HEK293 (cell line): Measurements from ENCODE around the gene FUBP3.

ENCODE experiments used
- CTCF ChIA-PET: fragments of 350-600 bp; formaldehyde crosslinking; extraction: SDS; loops from one replicate; lab custom pipeline; 2021; ENCODE audit warnings: antibody characterized with exemption; lab: Yijun Ruan, JAX
- POLR2A ChIA-PET: fragments of 300-600 bp; formaldehyde crosslinking; extraction: SDS; loops from one replicate; lab custom pipeline; 2020; ENCODE audit warnings: antibody characterized with exemption, inconsistent platforms; lab: Yijun Ruan, JAX
- H3K27ac ChIP-seq: fragments of 200-500 bp; sonication (Bioruptor generic); 2 replicates; pipeline ENCODE4 v1.5.1; 2014; ENCODE audit warnings: low read depth, low read length, control low read depth, inconsistent platforms; ENCODE audit errors: extremely low read depth
- H3K36me3 ChIP-seq, 2 experiments: fragments of 200-500 bp in 1 of 2; sonication (Bioruptor generic) in 1 of 2; 1 replicate in 1 of 2; 2 replicates in 1 of 2; pipeline ENCODE4 v1.5.1; 2014 to 2017; ENCODE audit warnings: inconsistent platforms in 2 of 2, low read length in 2 of 2; ENCODE audit not compliant: control insufficient read depth in 2 of 2, insufficient read depth in 1 of 2
- H3K4me1 ChIP-seq: fragments of 200-500 bp; sonication (Bioruptor generic); 2 replicates; pipeline ENCODE4 v1.5.1; 2014; ENCODE audit warnings: mild to moderate bottlenecking, low read length, inconsistent platforms; ENCODE audit not compliant: control insufficient read depth, insufficient read depth
- H3K4me3 ChIP-seq: 2 replicates; pipeline ENCODE4 v1.5.1; 2011; ENCODE audit warnings: low read depth, mild to moderate bottlenecking, control low read depth, low read length, moderate library complexity
- H3K9me3 ChIP-seq: fragments of 200-500 bp; sonication (Bioruptor generic); 2 replicates; pipeline ENCODE4 v1.5.1; 2014; ENCODE audit warnings: low read depth, low read length, inconsistent platforms; ENCODE audit not compliant: control insufficient read depth, insufficient read depth
- GLIS1 ChIP-seq: fragments of 450-650 bp; formaldehyde crosslinking; IDR thresholded peaks from 2 replicates; pipeline ENCODE4 v1.5.1; 2016; ENCODE audit warnings: missing biosample characterization, missing genetic modification characterization
- IKZF3 ChIP-seq: fragments of 450-650 bp; IDR thresholded peaks from 2 replicates; pipeline ENCODE4 v1.5.0; 2018; ENCODE audit warnings: missing biosample characterization, mild to moderate bottlenecking, missing genetic modification characterization, moderate library complexity
- KLF10 ChIP-seq: fragments of 450-650 bp; IDR thresholded peaks from 2 replicates; pipeline ENCODE4 v1.5.1; 2018; ENCODE audit warnings: missing biosample characterization, mild to moderate bottlenecking, missing genetic modification characterization
- KLF9 ChIP-seq: fragments of 450-650 bp; formaldehyde crosslinking; IDR thresholded peaks from 2 replicates; pipeline ENCODE4 v1.5.1; 2016; ENCODE audit warnings: missing biosample characterization, missing genetic modification characterization, low read depth
- TRIM28 ChIP-seq: IDR thresholded peaks from 2 replicates; pipeline ENCODE4 v1.6.1; 2011; ENCODE audit warnings: low read length, control low read depth, borderline replicate concordance
- WT1 ChIP-seq: fragments of 450-650 bp; formaldehyde crosslinking; IDR thresholded peaks from 2 replicates; pipeline ENCODE4 v1.5.1; 2016; ENCODE audit warnings: missing biosample characterization, missing genetic modification characterization
- ZBTB17 ChIP-seq: fragments of 450-650 bp; formaldehyde crosslinking; IDR thresholded peaks from 2 replicates; pipeline ENCODE4 v1.5.1; 2016; ENCODE audit warnings: missing biosample characterization, missing genetic modification characterization
- ZBTB20 ChIP-seq: fragments of 450-650 bp; formaldehyde crosslinking; IDR thresholded peaks from 2 replicates; pipeline ENCODE4 v1.5.1; 2016; ENCODE audit warnings: missing biosample characterization, missing genetic modification characterization
- ZNF140 ChIP-seq: fragments of 450-650 bp; formaldehyde crosslinking; IDR thresholded peaks from 2 replicates; pipeline ENCODE4 v1.5.1; 2016; ENCODE audit warnings: missing biosample characterization, missing genetic modification characterization
- ZNF324 ChIP-seq: fragments of 450-650 bp; formaldehyde crosslinking; IDR thresholded peaks from 2 replicates; pipeline ENCODE4 v1.5.1; 2016; ENCODE audit warnings: missing biosample characterization, missing genetic modification characterization
- ZNF350 ChIP-seq: fragments of 450-650 bp; formaldehyde crosslinking; IDR thresholded peaks from 2 replicates; pipeline ENCODE4 v1.5.0; 2017; ENCODE audit warnings: missing biosample characterization, mild to moderate bottlenecking, missing genetic modification characterization
- ZNF530 ChIP-seq: fragments of 450-650 bp; formaldehyde crosslinking; IDR thresholded peaks from 2 replicates; pipeline ENCODE4 v1.5.1; 2016; ENCODE audit warnings: low read depth, missing biosample characterization, missing genetic modification characterization
- ZNF544 ChIP-seq: fragments of 450-650 bp; formaldehyde crosslinking; IDR thresholded peaks from 2 replicates; pipeline ENCODE4 v1.5.0; 2017; ENCODE audit warnings: missing biosample characterization, missing genetic modification characterization
- TF ChIP-seq, protein P1 (sequence below): fragments of 450-650 bp; formaldehyde crosslinking; conservative IDR thresholded peaks from 2 replicates; pipeline ENCODE4 v1.5.1; 2016; ENCODE audit warnings: low read depth, missing biosample characterization, missing genetic modification characterization
- TF ChIP-seq, protein P2 (sequence below): fragments of 450-650 bp; formaldehyde crosslinking; IDR thresholded peaks from 2 replicates; pipeline ENCODE4 v1.5.1; 2017; ENCODE audit warnings: missing biosample characterization, mild to moderate bottlenecking, missing genetic modification characterization, moderate library complexity
- TF ChIP-seq, protein P3 (sequence below): fragments of 450-650 bp; formaldehyde crosslinking; IDR thresholded peaks from 2 replicates; pipeline ENCODE4 v1.5.1; 2016; ENCODE audit warnings: missing biosample characterization, missing genetic modification characterization
- TF ChIP-seq, protein P4 (sequence below): IDR thresholded peaks from 2 replicates; pipeline ENCODE4 v1.6.1; 2011; ENCODE audit warnings: mild to moderate bottlenecking, low read depth, low read length, borderline replicate concordance
- TF ChIP-seq, protein P5 (sequence below): fragments of 450-650 bp; formaldehyde crosslinking; IDR thresholded peaks from 2 replicates; pipeline ENCODE4 v1.5.1; 2016; ENCODE audit warnings: missing biosample characterization, missing genetic modification characterization
- TF ChIP-seq, protein P6 (sequence below): fragments of 450-650 bp; formaldehyde crosslinking; IDR thresholded peaks from 2 replicates; pipeline ENCODE4 v1.5.1; 2016; ENCODE audit warnings: missing biosample characterization, missing genetic modification characterization

Gene FUBP3, protein sequence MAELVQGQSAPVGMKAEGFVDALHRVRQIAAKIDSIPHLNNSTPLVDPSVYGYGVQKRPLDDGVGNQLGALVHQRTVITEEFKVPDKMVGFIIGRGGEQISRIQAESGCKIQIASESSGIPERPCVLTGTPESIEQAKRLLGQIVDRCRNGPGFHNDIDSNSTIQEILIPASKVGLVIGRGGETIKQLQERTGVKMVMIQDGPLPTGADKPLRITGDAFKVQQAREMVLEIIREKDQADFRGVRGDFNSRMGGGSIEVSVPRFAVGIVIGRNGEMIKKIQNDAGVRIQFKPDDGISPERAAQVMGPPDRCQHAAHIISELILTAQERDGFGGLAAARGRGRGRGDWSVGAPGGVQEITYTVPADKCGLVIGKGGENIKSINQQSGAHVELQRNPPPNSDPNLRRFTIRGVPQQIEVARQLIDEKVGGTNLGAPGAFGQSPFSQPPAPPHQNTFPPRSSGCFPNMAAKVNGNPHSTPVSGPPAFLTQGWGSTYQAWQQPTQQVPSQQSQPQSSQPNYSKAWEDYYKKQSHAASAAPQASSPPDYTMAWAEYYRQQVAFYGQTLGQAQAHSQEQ

DNA sequence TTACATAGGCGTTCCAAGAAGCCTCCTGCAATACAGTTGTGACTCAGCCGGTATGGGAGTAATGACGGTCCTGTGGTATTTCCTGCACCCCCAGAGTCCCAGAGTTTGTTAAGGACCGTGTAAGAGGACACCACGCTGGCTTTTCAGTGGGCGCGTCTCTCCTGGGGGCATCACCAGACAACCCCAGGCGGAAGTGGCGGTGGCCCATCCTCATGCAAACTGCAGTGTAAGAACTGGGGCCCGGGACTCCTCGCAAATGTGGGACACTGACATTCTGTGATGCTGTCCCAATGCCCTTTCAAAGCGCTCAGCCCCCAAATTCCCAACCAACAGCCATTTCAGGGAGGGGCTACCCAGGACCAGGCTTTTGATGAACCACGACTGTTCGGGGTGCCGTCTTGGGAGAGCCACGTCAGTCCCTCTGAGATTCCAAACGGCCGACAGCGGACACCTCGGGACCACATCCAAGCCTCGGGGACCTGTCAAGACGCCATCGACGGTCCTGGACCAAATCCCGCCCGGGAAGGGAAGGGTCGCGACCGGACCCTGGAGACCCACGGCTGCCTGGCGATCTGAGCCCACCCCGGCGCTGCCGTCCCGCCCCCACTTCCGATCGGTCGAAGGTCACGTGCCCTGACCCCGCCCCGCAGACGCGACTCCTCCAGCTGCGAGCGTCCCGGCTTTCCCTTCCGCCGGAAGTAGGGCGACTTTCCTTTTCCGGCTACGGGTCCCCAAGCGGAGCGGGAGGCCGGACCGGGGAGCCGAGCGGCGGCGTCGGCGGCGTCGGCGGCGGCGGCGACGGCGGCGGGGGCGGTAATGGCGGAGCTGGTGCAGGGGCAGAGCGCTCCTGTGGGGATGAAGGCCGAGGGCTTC, at the start of gene FUBP3:
Gene FUBP3 (plus strand): TSS at position 713 of the 873 bp plus-strand sequence. CDS start 104 bp downstream, at position 817.
- Histone ChIP-seq H3K27ac (peak within 1 kb of the TSS; percentile 53), H3K4me1 (no peaks in the 10 kb centered on the region), H3K36me3 (peaks cover 3 to 30% of the 10 kb centered on the region in 2 experiments; a peak in 2 of 3 replicates), H3K9me3 (no peaks in the 10 kb centered on the region), H3K4me3 (peak within 1 kb of the TSS; percentile 63)
- ChIA-PET CTCF (no interaction called here), POLR2A (interaction anchor here (0.6 to 2.0 kb wide), 11 partner anchors 13 to 549 kb away, joined by 3 to 12 read pairs (median 5); no protein-coding TSS in a partner anchor)
- TF ChIP-seq ZBTB17 = peak; percentile 51; the same call in 1 of the 2 replicates
- TF ChIP-seq KLF9 (tag by site-specific recombination) = peak; percentile 89
- TF ChIP-seq, protein P1, sequence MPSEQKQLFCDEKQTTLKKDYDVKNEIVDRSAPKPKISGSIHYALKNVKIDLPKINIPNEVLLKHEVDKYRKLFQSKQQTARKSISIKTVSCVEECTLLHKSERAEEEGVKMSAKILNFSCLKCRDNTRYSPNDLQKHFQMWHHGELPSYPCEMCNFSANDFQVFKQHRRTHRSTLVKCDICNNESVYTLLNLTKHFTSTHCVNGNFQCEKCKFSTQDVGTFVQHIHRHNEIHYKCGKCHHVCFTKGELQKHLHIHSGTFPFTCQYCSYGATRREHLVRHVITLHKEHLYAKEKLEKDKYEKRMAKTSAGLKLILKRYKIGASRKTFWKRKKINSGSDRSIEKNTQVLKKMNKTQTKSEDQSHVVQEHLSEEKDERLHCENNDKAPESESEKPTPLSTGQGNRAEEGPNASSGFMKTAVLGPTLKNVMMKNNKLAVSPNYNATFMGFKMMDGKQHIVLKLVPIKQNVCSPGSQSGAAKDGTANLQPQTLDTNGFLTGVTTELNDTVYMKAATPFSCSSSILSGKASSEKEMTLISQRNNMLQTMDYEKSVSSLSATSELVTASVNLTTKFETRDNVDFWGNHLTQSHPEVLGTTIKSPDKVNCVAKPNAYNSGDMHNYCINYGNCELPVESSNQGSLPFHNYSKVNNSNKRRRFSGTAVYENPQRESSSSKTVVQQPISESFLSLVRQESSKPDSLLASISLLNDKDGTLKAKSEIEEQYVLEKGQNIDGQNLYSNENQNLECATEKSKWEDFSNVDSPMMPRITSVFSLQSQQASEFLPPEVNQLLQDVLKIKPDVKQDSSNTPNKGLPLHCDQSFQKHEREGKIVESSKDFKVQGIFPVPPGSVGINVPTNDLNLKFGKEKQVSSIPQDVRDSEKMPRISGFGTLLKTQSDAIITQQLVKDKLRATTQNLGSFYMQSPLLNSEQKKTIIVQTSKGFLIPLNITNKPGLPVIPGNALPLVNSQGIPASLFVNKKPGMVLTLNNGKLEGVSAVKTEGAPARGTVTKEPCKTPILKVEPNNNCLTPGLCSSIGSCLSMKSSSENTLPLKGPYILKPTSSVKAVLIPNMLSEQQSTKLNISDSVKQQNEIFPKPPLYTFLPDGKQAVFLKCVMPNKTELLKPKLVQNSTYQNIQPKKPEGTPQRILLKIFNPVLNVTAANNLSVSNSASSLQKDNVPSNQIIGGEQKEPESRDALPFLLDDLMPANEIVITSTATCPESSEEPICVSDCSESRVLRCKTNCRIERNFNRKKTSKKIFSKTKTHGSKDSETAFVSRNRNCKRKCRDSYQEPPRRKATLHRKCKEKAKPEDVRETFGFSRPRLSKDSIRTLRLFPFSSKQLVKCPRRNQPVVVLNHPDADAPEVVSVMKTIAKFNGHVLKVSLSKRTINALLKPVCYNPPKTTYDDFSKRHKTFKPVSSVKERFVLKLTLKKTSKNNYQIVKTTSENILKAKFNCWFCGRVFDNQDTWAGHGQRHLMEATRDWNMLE (tag by site-specific recombination) = peak; percentile 84
- TF ChIP-seq ZNF350 (tag by site-specific recombination) = no peak
- no peak for TF ChIP-seq ZNF544 (tag by site-specific recombination)
- TF ChIP-seq, protein P2, sequence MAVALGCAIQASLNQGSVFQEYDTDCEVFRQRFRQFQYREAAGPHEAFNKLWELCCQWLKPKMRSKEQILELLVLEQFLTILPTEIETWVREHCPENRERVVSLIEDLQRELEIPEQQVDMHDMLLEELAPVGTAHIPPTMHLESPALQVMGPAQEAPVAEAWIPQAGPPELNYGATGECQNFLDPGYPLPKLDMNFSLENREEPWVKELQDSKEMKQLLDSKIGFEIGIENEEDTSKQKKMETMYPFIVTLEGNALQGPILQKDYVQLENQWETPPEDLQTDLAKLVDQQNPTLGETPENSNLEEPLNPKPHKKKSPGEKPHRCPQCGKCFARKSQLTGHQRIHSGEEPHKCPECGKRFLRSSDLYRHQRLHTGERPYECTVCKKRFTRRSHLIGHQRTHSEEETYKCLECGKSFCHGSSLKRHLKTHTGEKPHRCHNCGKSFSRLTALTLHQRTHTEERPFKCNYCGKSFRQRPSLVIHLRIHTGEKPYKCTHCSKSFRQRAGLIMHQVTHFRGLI (tag by site-specific recombination) = no peak
- peak; percentile 41; the same call in 1 of the 2 replicates for TF ChIP-seq IKZF3 (tag by site-specific recombination)
- no peak for TF ChIP-seq TRIM28
- TF ChIP-seq ZBTB20 = peak; percentile 87
- no peak for TF ChIP-seq ZNF140
- no peak; the same call in 1 of the 2 replicates for TF ChIP-seq WT1
- TF ChIP-seq KLF10 (tag by site-specific recombination) = peak; percentile 43; the same call in 1 of the 2 replicates
- no peak for TF ChIP-seq ZNF530 (tag by site-specific recombination)
- TF ChIP-seq, protein P3, sequence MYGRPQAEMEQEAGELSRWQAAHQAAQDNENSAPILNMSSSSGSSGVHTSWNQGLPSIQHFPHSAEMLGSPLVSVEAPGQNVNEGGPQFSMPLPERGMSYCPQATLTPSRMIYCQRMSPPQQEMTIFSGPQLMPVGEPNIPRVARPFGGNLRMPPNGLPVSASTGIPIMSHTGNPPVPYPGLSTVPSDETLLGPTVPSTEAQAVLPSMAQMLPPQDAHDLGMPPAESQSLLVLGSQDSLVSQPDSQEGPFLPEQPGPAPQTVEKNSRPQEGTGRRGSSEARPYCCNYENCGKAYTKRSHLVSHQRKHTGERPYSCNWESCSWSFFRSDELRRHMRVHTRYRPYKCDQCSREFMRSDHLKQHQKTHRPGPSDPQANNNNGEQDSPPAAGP = 0 out of 2 replicates have a peak, but pooled peaks have one; percentile 29
- TF ChIP-seq ZNF324 = no peak
- TF ChIP-seq, protein P4, sequence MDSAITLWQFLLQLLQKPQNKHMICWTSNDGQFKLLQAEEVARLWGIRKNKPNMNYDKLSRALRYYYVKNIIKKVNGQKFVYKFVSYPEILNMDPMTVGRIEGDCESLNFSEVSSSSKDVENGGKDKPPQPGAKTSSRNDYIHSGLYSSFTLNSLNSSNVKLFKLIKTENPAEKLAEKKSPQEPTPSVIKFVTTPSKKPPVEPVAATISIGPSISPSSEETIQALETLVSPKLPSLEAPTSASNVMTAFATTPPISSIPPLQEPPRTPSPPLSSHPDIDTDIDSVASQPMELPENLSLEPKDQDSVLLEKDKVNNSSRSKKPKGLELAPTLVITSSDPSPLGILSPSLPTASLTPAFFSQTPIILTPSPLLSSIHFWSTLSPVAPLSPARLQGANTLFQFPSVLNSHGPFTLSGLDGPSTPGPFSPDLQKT = peak; percentile 23; the same call in 1 of the 2 replicates
- TF ChIP-seq GLIS1 (tag by site-specific recombination) = peak; percentile 90
- TF ChIP-seq, protein P5, sequence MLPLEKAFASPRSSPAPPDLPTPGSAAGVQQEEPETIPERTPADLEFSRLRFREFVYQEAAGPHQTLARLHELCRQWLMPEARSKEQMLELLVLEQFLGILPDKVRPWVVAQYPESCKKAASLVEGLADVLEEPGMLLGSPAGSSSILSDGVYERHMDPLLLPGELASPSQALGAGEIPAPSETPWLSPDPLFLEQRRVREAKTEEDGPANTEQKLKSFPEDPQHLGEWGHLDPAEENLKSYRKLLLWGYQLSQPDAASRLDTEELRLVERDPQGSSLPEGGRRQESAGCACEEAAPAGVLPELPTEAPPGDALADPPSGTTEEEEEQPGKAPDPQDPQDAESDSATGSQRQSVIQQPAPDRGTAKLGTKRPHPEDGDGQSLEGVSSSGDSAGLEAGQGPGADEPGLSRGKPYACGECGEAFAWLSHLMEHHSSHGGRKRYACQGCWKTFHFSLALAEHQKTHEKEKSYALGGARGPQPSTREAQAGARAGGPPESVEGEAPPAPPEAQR = no peak
- TF ChIP-seq, protein P6, sequence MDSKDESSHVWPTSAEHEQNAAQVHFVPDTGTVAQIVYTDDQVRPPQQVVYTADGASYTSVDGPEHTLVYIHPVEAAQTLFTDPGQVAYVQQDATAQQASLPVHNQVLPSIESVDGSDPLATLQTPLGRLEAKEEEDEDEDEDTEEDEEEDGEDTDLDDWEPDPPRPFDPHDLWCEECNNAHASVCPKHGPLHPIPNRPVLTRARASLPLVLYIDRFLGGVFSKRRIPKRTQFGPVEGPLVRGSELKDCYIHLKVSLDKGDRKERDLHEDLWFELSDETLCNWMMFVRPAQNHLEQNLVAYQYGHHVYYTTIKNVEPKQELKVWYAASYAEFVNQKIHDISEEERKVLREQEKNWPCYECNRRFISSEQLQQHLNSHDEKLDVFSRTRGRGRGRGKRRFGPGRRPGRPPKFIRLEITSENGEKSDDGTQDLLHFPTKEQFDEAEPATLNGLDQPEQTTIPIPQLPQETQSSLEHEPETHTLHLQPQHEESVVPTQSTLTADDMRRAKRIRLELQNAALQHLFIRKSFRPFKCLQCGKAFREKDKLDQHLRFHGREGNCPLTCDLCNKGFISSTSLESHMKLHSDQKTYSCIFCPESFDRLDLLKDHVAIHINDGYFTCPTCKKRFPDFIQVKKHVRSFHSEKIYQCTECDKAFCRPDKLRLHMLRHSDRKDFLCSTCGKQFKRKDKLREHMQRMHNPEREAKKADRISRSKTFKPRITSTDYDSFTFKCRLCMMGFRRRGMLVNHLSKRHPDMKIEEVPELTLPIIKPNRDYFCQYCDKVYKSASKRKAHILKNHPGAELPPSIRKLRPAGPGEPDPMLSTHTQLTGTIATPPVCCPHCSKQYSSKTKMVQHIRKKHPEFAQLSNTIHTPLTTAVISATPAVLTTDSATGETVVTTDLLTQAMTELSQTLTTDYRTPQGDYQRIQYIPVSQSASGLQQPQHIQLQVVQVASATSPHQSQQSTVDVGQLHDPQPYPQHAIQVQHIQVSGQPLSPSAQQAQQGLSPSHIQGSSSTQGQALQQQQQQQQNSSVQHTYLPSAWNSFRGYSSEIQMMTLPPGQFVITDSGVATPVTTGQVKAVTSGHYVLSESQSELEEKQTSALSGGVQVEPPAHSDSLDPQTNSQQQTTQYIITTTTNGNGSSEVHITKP (tag by site-specific recombination) = peak; percentile 92
